Neuronal stem cell (in vitro differentiated cells): ENCODE data around the gene PIGK.
A peak's percentile ranks its signal among the peaks of the same experiment; 100 is the strongest.

Experiments used
- DNase-seq: peaks from one replicate; pipeline ENCODE4 v3.0.0-alpha.2; 2013; ENCODE audit warnings: low spot score
- H2AFZ ChIP-seq: one replicate; pipeline ENCODE4 v1.6.1; 2013; ENCODE audit warnings: mild to moderate bottlenecking, low read length, inconsistent platforms
- H2AK5ac ChIP-seq: 2 replicates; pipeline ENCODE4 v1.6.1; 2013; ENCODE audit warnings: low read depth, mild to moderate bottlenecking, inconsistent platforms, low read length, moderate library complexity, mixed read lengths
- H2BK120ac ChIP-seq: 2 replicates; pipeline ENCODE4 v1.6.1; 2013; ENCODE audit warnings: low read depth, mild to moderate bottlenecking, inconsistent platforms, low read length, moderate library complexity, mixed read lengths
- H2BK12ac ChIP-seq: one replicate; pipeline ENCODE4 v1.6.1; 2013; ENCODE audit warnings: low read length, inconsistent platforms
- H2BK15ac ChIP-seq: 2 replicates; pipeline ENCODE4 v1.6.1; 2013; ENCODE audit warnings: mild to moderate bottlenecking, low read length, inconsistent platforms, mixed read lengths
- H2BK5ac ChIP-seq: one replicate; pipeline ENCODE4 v1.6.1; 2013; ENCODE audit warnings: inconsistent platforms, mild to moderate bottlenecking, low read length, moderate library complexity
- H3K14ac ChIP-seq: one replicate; pipeline ENCODE4 v1.6.1; 2013; ENCODE audit warnings: low read length, inconsistent platforms
- H3K18ac ChIP-seq: 2 replicates; pipeline ENCODE4 v1.6.1; 2013; ENCODE audit warnings: low read length, inconsistent platforms
- H3K23ac ChIP-seq: 2 replicates; pipeline ENCODE4 v1.6.1; 2013; ENCODE audit warnings: low read depth, mild to moderate bottlenecking, mixed read lengths, low read length, inconsistent platforms; ENCODE audit not compliant: poor library complexity
- H3K27ac ChIP-seq: replicated peaks from 3 replicates; pipeline ENCODE4 v1.5.1; 2013; ENCODE audit warnings: low read length, inconsistent platforms
- H3K27me3 ChIP-seq, 3 experiments: 2 replicates each; pipeline ENCODE4 v1.6.1; 2013; ENCODE audit warnings: low read length in 3 of 3, mild to moderate bottlenecking in 2 of 3, inconsistent platforms in 1 of 3, low read depth in 1 of 3, mixed read lengths in 1 of 3, moderate library complexity in 1 of 3; ENCODE audit not compliant: control insufficient read depth in 3 of 3, insufficient read depth in 3 of 3
- H3K36me3 ChIP-seq, 2 donors: replicated peaks in 1 of 2; 2 replicates each; pipeline ENCODE4 v1.6.1; 2013; ENCODE audit warnings: low read length in 2 of 2; ENCODE audit not compliant: control insufficient read depth in 2 of 2, insufficient read depth in 2 of 2
- H3K4ac ChIP-seq: 2 replicates; pipeline ENCODE4 v1.6.1; 2013; ENCODE audit warnings: inconsistent platforms, mild to moderate bottlenecking, low read length, moderate library complexity
- H3K4me1 ChIP-seq, 2 donors: 1 replicate in 1 of 2; 2 replicates in 1 of 2; pipeline ENCODE4 v1.6.1; 2013; ENCODE audit warnings: low read length in 2 of 2, low read depth in 1 of 2; ENCODE audit not compliant: control insufficient read depth in 2 of 2, insufficient read depth in 1 of 2
- H3K4me2 ChIP-seq: one replicate; pipeline ENCODE4 v1.6.1; 2013; ENCODE audit warnings: mild to moderate bottlenecking, low read length, inconsistent platforms; ENCODE audit not compliant: insufficient read depth, poor library complexity, severe bottlenecking
- H3K4me3 ChIP-seq, 2 donors: 2 replicates each; pipeline ENCODE4 v1.5.1; 2013; ENCODE audit warnings: low read length in 2 of 2, mild to moderate bottlenecking in 2 of 2, inconsistent platforms in 1 of 2, moderate library complexity in 1 of 2
- H3K79me1 ChIP-seq: one replicate; pipeline ENCODE4 v1.6.1; 2013; ENCODE audit warnings: low read depth, mild to moderate bottlenecking, inconsistent platforms, low read length, moderate library complexity
- H3K9ac ChIP-seq: one replicate; pipeline ENCODE4 v1.6.1; 2013; ENCODE audit warnings: mild to moderate bottlenecking, low read depth, low read length, inconsistent platforms; ENCODE audit not compliant: poor library complexity
- H3K9me3 ChIP-seq, 2 donors: replicated peaks in 1 of 2; 2 replicates each; pipeline versions ENCODE3 to v1.6.1; 2013; ENCODE audit warnings: low read length in 2 of 2, mild to moderate bottlenecking in 2 of 2, inconsistent platforms in 1 of 2, low read depth in 1 of 2, mixed read lengths in 1 of 2, moderate library complexity in 1 of 2; ENCODE audit not compliant: control insufficient read depth in 2 of 2, insufficient read depth in 1 of 2
- H4K8ac ChIP-seq: one replicate; pipeline ENCODE4 v1.6.1; 2013; ENCODE audit warnings: low read depth, mild to moderate bottlenecking, inconsistent platforms, low read length, moderate library complexity
- H4K91ac ChIP-seq: one replicate; pipeline ENCODE4 v1.6.1; 2013; ENCODE audit warnings: low read length, low read depth, mild to moderate bottlenecking, inconsistent platforms; ENCODE audit not compliant: poor library complexity
- WGBS, 2 donors: extraction: QIAGEN DNeasy Blood & Tissue Kit; methylation state at CpG; one replicate each; pipeline ENCODE4 v1.1.7; 2013; ENCODE audit warnings: missing lambda C conversion rate in 2 of 2, mixed read lengths in 1 of 2; ENCODE audit not compliant: insufficient read length in 2 of 2, insufficient replicate concordance in 1 of 2; ENCODE audit errors: extremely low coverage in 2 of 2; 5-methylcytosine and 5-hydroxymethylcytosine counted together

The PIGK gene

DNA sequence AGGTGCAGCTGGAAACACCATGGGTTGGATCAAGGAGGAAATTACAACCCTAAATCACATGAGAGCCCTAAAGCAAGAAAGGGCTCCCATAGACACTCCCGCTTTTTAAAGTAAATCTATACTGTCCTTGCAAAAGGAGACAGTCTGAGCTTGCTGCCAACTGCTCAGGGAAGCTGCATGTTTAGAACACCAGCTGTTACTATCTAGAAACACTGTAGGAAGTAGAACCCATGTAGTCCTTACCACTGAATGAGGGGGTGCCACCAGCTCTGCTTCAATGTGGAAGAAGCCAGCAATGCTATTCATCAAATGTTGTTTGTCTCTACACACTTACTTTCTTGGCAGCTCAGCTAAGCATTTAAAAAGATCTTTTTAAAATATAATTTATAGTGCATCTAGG, 79.8 kb downstream of the PIGK start:
- no peak overlapping the region for H2BK120ac ChIP-seq
- no peak overlapping the region for H3K27ac ChIP-seq
- no peaks in the 10 kb centered on the region for H3K27me3 ChIP-seq
- no peak overlapping the region for H2AFZ ChIP-seq
- no peaks in the 10 kb centered on the region for H3K9me3 ChIP-seq
- no peak overlapping the region for H2AK5ac ChIP-seq
- no peak overlapping the region for H3K23ac ChIP-seq
- H3K79me1 ChIP-seq: no peaks in the 10 kb centered on the region
- H4K8ac ChIP-seq: no peak overlapping the region
- H3K4me2 ChIP-seq: no peak overlapping the region
- no peaks in the 10 kb centered on the region for H3K36me3 ChIP-seq
- no peak overlapping the region for H2BK12ac ChIP-seq
- H3K4me3 ChIP-seq: no peak overlapping the region
- DNase-seq: no peak
- no peak overlapping the region for H3K9ac ChIP-seq
- H4K91ac ChIP-seq: no peak overlapping the region
- H2BK5ac ChIP-seq: no peak overlapping the region
- H3K18ac ChIP-seq: no peak overlapping the region
- no peak overlapping the region for H3K4ac ChIP-seq
- no peak overlapping the region for H2BK15ac ChIP-seq
- no CpG with 5 or more reads among the region's 1 CpG for WGBS, 2 donors
- no peak overlapping the region for H3K14ac ChIP-seq
- no peaks in the 10 kb centered on the region for H3K4me1 ChIP-seq

DNA sequence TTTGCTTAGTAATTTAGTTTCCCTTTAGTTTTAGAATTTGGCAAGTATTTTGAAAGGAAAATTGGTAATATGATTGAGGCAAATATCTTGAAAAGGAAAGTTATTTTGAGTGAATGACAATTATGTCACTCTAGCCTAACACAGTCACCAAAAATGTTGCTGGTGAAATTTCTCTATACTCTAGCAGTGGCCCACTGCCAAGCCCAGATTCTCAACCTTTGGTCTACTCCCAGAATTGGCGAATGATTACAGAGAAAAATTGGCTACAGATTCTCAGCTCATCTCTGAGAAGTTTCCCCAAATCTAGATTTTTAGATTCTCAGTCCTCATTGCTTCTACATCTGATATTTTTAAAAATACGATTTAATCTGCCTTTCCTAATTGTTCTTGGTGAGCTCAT, 84.9 kb downstream of the PIGK start:
- Histone ChIP-seq H3K18ac (no peak overlapping the region), H3K36me3 (no peaks in the 10 kb centered on the region), H2BK120ac (no peak overlapping the region), H3K79me1 (no peaks in the 10 kb centered on the region), H4K91ac (no peak overlapping the region), H3K27me3 (no peaks in the 10 kb centered on the region), H3K4me2 (no peak overlapping the region), H3K14ac (no peak overlapping the region), H2BK12ac (no peak overlapping the region), H3K4ac (no peak overlapping the region), H3K4me3 (no peak overlapping the region), H2BK15ac (no peak overlapping the region), H3K4me1 (no peaks in the 10 kb centered on the region), H2AFZ (no peak overlapping the region), H4K8ac (no peak overlapping the region), H3K9ac (no peak overlapping the region), H3K23ac (no peak overlapping the region), H2BK5ac (no peak overlapping the region), H3K27ac (no peak overlapping the region), H3K9me3 (peaks cover 0 to 3% of the 10 kb centered on the region in 2 donors), H2AK5ac (no peak overlapping the region)
- WGBS, 2 donors: no CpG with 5 or more reads among the region's 2 CpGs
- DNase-seq: no peak

DNA sequence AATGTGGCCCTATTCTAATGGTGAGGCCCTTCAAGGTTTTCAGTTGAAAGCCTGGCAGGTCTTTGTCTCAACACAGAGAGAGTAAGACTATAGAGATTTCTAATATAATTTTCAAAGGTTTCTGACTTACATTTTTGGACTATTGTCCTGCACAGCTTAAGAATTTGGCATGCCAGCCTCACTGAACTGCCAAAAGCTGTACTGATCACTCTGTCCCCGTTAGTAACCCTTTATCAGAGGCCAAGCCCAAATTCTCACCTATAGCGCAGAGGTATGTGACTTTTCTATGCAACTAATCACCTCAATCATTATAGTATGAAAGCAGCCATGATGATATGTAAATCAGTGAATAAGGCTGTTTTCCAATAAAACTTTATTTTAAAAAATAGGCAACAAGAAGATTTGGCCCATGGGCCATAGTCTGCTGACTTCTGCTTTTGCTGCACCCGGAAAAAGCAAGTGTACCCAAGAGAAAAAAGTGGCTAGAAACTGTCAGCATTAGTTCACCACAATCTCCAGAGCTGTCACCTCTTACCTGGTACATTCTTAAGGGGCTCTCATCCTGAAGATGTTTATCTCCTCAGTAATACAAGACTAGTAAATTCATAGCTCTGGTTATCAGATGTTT, 85.4 kb downstream of the PIGK start:
- no peak overlapping the region for H2AK5ac ChIP-seq
- H4K8ac ChIP-seq: no peak overlapping the region
- H3K18ac ChIP-seq: no peak overlapping the region
- H3K9ac ChIP-seq: no peak overlapping the region
- H2BK5ac ChIP-seq: no peak overlapping the region
- no peak overlapping the region for H3K27ac ChIP-seq
- H4K91ac ChIP-seq: no peak overlapping the region
- no peak overlapping the region for H3K4me3 ChIP-seq
- no peak overlapping the region for H2BK15ac ChIP-seq
- H3K4me2 ChIP-seq: no peak overlapping the region
- H3K23ac ChIP-seq: no peak overlapping the region
- no peaks in the 10 kb centered on the region for H3K79me1 ChIP-seq
- DNase-seq: no peak
- H2AFZ ChIP-seq: no peak overlapping the region
- H3K4me1 ChIP-seq: no peaks in the 10 kb centered on the region
- H2BK12ac ChIP-seq: no peak overlapping the region
- no peak overlapping the region for H3K4ac ChIP-seq
- WGBS, 2 donors: no CpG with 5 or more reads among the region's 3 CpGs
- no peaks in the 10 kb centered on the region for H3K27me3 ChIP-seq
- H3K36me3 ChIP-seq: no peaks in the 10 kb centered on the region
- H3K14ac ChIP-seq: no peak overlapping the region
- peaks cover 0 to 3% of the 10 kb centered on the region in 2 donors for H3K9me3 ChIP-seq
- H2BK120ac ChIP-seq: no peak overlapping the region

DNA sequence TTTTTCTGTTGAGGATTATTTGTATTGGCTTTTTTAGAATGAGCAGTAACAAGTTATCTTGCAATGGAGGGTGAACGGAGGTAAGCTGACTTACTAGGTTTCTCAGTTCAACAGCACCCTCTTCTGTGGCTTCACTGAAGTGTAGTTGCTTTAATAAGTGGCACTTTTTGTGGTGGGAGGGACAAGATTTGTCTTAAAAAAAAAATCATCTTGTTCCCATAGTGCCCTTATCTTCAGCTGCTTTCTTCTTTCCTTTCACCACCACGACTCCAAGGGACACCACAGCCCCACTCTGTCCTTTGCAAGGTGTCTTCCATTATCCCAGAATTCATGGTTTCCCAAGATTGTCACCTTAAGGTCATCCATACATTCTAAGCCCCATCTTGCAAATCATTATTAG, 92.9 kb downstream of the PIGK start:
- H3K4me2 ChIP-seq: no peak overlapping the region
- no peak overlapping the region for H3K9ac ChIP-seq
- no peak overlapping the region for H2BK120ac ChIP-seq
- no peak overlapping the region for H3K23ac ChIP-seq
- no peak overlapping the region for H3K4ac ChIP-seq
- peak overlapping the region; percentile 31 for H2AFZ ChIP-seq
- no peaks in the 10 kb centered on the region for H3K4me1 ChIP-seq
- WGBS, 2 donors: no CpG with 5 or more reads among the region's 2 CpGs
- no peak overlapping the region for H4K8ac ChIP-seq
- H3K14ac ChIP-seq: no peak overlapping the region
- H3K4me3 ChIP-seq: no peak overlapping the region
- no peaks in the 10 kb centered on the region for H3K36me3 ChIP-seq
- no peak overlapping the region for H3K27ac ChIP-seq
- H3K27me3 ChIP-seq: no peaks in the 10 kb centered on the region
- no peak overlapping the region for H4K91ac ChIP-seq
- DNase-seq: peak; percentile 61
- no peaks in the 10 kb centered on the region for H3K79me1 ChIP-seq
- H2BK12ac ChIP-seq: no peak overlapping the region
- no peak overlapping the region for H2AK5ac ChIP-seq
- no peak overlapping the region for H2BK5ac ChIP-seq
- no peak overlapping the region for H2BK15ac ChIP-seq
- no peak overlapping the region for H3K18ac ChIP-seq
- no peaks in the 10 kb centered on the region for H3K9me3 ChIP-seq
